ENCODE data around the gene PRR5. TPM values are rescaled to one million over a fixed set of nuclear protein-coding genes. Genes with fewer than 3 reads are reported as not detected.
"Not testable (repeated sequence)": the region's sequence is repeated elsewhere in the genome, so short reads cannot be mapped to it uniquely, and the experiment has no call there.

Gene PRR5, protein sequence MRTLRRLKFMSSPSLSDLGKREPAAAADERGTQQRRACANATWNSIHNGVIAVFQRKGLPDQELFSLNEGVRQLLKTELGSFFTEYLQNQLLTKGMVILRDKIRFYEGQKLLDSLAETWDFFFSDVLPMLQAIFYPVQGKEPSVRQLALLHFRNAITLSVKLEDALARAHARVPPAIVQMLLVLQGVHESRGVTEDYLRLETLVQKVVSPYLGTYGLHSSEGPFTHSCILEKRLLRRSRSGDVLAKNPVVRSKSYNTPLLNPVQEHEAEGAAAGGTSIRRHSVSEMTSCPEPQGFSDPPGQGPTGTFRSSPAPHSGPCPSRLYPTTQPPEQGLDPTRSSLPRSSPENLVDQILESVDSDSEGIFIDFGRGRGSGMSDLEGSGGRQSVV
- total RNA-seq: 10 to 100 TPM in 2 of 4 donors, 1 to 10 TPM in 1, under 1 TPM in 1; 0.29 to 20.0 (median 10.8) TPM

DNA sequence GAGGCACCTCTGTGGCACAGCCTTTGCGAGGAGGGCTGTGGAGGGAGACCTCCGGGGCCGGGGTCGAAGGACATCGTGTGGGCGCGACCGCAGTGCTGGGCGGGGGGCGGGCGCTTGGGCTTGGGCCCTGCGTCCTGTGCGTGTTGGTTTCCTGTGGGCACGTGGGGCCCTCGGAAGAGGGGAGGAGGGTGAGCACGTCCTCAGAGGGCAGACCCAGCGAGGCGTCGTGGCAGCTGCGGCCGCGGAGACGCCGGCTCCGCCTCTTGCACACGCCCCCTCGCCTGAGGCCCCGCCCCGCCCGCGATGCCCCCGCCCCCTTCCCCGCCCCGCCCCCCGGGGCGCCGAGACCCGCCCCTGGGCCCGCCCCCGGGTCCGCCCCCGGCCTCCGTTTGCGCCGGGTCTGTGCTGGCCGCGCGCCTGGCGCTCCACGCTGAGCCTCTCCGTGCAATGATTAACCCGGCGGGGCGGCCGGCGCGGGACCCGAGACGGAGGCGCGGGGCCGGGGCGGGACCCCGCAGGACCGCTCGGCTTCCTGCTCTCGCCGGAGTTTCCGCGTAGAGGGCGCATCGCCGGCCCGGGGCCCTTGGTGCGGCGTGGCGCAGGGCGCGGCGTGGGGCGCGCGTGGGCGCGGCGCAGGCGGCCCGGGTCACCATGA is at the start of gene PRR5:
Gene PRR5 (plus strand): TSS at position 381 of the 655 bp plus-strand sequence. CDS start 271 bp downstream, at position 652.
- intact Hi-C loops (cut with DNase I; ENCODE audit: low total_unique reads): no loop called here
- H3K27ac ChIP-seq: peak within 1 kb of the TSS; percentile 57 to 62
- peak; percentile 69 to 71 for DNase-seq

DNA sequence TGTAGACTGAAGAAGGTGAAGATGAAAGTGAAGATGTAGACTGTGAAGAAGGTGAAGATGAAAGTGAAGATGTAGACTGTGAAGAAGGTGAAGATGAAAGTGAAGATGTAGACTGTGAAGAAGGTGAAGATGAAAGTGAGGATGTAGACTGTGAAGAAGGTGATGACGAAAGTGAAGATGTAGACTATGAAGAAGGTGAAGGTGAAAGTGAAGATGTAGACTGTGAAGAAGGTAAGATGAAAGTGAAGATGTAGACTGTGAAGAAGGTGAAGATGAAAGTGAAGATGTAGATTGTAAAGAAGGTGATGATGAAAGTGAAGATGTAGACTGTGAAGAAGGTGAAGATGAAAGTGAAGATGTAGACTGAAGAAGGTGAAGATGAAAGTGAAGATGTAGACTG is 49.1 kb upstream of the PRR5 start:
- H3K9me3 ChIP-seq; H3K27me3 ChIP-seq; DNase-seq; H3K27ac ChIP-seq; H3K4me1 ChIP-seq; H3K4me3 ChIP-seq; intact Hi-C loops (cut with DNase I; ENCODE audit: low total_unique reads); H3K36me3 ChIP-seq: not testable (repeated sequence)

More for the DNA sequence above, at the start of gene PRR5:
- TF ChIP-seq, protein P1, sequence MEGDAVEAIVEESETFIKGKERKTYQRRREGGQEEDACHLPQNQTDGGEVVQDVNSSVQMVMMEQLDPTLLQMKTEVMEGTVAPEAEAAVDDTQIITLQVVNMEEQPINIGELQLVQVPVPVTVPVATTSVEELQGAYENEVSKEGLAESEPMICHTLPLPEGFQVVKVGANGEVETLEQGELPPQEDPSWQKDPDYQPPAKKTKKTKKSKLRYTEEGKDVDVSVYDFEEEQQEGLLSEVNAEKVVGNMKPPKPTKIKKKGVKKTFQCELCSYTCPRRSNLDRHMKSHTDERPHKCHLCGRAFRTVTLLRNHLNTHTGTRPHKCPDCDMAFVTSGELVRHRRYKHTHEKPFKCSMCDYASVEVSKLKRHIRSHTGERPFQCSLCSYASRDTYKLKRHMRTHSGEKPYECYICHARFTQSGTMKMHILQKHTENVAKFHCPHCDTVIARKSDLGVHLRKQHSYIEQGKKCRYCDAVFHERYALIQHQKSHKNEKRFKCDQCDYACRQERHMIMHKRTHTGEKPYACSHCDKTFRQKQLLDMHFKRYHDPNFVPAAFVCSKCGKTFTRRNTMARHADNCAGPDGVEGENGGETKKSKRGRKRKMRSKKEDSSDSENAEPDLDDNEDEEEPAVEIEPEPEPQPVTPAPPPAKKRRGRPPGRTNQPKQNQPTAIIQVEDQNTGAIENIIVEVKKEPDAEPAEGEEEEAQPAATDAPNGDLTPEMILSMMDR (IDR thresholded peaks at IDR 0.05): no peak
- TF ChIP-seq POLR2A (IDR thresholded peaks at IDR 0.05): no peak
- H3K36me3 ChIP-seq: no peaks in the 10 kb centered on the region
- no peaks in the 10 kb centered on the region for H3K27me3 ChIP-seq
- H3K4me1 ChIP-seq: peaks cover 4 to 12% of the 10 kb centered on the region in 2 donors
- peak within 1 kb of the TSS; percentile 5 to 61 for H3K4me3 ChIP-seq
- no peaks in the 10 kb centered on the region for H3K9me3 ChIP-seq

DNA sequence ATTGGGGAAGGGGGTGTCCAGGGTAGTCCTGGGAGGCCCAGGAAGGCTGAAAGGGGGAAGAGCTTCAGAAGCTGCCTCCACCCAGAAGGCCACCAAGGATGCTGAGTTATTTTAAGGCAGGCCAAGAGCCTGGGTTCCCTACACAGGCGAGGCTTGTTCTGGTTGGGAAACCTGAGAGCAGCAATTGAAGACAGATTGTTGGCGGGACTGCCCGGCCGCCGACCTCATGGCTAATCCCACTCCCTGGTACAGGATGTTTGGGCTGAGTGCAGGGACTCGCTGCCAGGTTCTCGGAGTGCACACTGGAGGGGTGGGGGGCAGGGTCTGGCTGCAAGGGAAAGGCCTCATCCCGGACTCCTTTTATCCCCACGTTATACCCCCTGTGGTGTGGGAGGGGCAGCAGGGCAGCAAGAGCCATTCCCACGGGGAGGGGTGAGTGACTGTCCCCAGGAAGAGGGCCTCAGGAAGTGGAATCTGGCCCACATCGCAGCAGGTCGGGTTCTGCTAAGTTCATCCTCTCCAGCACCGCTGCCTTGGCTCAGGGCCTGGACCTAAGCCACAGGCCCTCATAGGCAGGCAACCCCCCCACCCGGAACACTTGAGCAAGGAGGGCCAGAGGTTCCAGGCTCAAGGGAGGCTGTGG is 43.6 kb upstream of the PRR5 start:
- Histone ChIP-seq H3K4me1 (no peaks in the 10 kb centered on the region), H3K4me3 (no peak overlapping the region), H3K27ac (no peak overlapping the region), H3K36me3 (no peaks in the 10 kb centered on the region), H3K9me3 (no peaks in the 10 kb centered on the region), H3K27me3 (no peaks in the 10 kb centered on the region)
- intact Hi-C loops (cut with DNase I; ENCODE audit: low total_unique reads): no loop called here
- peak; percentile 41 to 45 for DNase-seq
- TF ChIP-seq, protein P1 (IDR thresholded peaks at IDR 0.05): no peak
- no peak for TF ChIP-seq POLR2A (IDR thresholded peaks at IDR 0.05)

DNA sequence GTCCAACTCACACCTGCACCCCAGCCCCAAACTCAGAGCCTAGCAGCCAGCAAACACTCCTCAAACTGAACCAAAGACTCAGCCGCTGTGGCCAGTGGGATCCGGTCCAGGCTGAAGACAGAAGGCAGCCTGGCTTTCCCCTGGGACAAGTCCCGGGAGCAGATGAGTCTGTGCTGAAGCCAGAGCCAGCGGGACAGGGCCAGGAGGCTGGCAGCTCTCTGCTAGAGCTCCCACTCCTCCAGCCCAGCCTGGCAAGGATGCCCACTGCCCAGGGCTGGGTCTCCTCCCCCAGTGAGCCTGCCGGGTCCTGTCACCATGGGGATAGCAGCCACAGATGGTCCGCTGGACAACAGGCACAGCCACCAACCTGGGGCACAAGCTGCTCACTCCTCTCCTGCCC is 42.9 kb upstream of the PRR5 start:
- no peak for DNase-seq
- no peak for TF ChIP-seq POLR2A (IDR thresholded peaks at IDR 0.05)
- TF ChIP-seq, protein P1 (IDR thresholded peaks at IDR 0.05): no peak
- H3K27me3 ChIP-seq: no peaks in the 10 kb centered on the region
- H3K4me3 ChIP-seq: no peak overlapping the region
- no peaks in the 10 kb centered on the region for H3K4me1 ChIP-seq
- H3K9me3 ChIP-seq: no peaks in the 10 kb centered on the region
- intact Hi-C loops (cut with DNase I; ENCODE audit: low total_unique reads): no loop called here
- no peaks in the 10 kb centered on the region for H3K36me3 ChIP-seq
- no peak overlapping the region for H3K27ac ChIP-seq

DNA sequence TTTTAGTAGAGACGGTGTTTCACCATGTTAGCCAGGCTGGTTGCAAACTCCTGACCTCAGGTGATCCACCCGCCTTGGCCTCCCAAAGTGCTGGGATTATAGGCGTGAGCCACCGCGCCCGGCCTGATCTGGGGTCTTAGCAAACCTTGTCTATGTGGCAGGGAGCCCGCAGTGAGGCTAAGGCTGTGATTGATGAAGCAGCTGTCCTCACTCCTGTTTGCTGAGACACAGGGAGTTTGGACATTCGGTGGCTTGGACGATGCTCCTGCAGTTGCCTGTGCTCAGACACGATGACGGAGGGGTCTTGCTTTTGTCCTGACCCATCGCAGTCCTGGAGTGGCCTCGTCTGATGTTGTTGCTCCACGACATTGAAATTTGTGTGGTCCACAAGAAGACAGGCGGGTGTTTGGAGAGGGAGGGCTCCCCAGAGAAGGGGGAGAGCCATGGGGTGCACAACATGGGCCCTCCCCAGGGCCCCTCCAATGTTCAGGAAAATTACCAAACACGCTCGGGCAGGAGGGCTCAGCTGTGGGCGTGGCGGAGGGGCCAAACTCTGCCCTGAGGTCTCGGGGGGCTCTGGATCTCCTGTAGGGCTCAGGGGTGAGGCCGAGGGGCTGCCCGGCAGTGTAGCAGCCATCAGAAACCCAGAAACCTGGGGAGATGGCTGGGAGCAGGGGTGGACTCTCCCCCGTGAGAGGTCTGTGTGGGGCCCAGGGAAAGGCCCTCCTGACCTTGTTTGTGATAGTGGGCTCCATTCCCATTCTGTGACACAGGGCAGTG is 41.8 kb upstream of the PRR5 start:
- Histone ChIP-seq H3K36me3 (no peaks in the 10 kb centered on the region), H3K4me3 (no peak overlapping the region), H3K9me3 (no peaks in the 10 kb centered on the region), H3K27ac (no peak overlapping the region), H3K27me3 (no peaks in the 10 kb centered on the region), H3K4me1 (no peaks in the 10 kb centered on the region)
- intact Hi-C loops (cut with DNase I; ENCODE audit: low total_unique reads): no loop called here
- TF ChIP-seq, protein P1 (IDR thresholded peaks at IDR 0.05): no peak
- TF ChIP-seq POLR2A (IDR thresholded peaks at IDR 0.05): no peak
- DNase-seq: no peak
